GM10266 (cell line): Measurements from ENCODE around the gene MED16.
"Not testable (repeated sequence)": the region's sequence is repeated elsewhere in the genome, so short reads cannot be mapped to it uniquely, and the experiment has no call there.

Experiments
- DNase-seq: peaks from one replicate; pipeline ENCODE4 v3.0.0; 2012; ENCODE audit errors: extremely low spot score
- TF ChIP-seq, protein P1 (sequence below): IDR thresholded peaks from 2 replicates; pipeline ENCODE4 v1.5.1; 2012; ENCODE audit warnings: mild to moderate bottlenecking, low read depth; ENCODE audit not compliant: control insufficient read depth, insufficient read depth; ENCODE audit errors: missing control alignments

MED16 gene

DNA sequence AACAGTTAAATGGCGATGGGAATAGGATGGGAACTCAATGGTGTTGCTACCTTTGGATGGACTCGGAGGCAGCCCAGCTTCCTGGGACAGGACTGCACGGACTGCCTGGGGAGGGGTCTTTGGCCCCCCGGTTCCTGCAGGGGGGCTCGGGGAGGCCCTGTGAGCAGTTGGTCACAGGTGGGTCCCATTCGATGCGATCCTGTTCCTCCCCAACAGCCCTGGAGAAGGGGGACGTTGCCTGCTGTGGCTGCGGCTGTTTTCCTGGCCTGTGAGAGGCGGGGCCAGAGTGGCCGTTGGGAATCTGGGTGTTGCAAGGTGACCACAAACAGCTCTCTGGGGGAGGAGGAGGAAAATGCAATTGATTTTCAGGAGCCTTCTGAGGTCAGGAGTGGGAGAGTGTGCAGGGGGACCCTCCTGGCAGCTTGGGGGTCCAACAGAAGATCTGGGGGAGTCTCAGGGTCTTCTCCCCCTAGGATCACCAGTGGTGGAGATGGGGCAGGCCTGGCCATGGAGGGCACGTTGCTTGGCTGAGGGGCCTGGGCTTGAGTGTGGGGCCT, 69.3 kb downstream of the MED16 start:
- no peak for DNase-seq
- TF ChIP-seq, protein P1, sequence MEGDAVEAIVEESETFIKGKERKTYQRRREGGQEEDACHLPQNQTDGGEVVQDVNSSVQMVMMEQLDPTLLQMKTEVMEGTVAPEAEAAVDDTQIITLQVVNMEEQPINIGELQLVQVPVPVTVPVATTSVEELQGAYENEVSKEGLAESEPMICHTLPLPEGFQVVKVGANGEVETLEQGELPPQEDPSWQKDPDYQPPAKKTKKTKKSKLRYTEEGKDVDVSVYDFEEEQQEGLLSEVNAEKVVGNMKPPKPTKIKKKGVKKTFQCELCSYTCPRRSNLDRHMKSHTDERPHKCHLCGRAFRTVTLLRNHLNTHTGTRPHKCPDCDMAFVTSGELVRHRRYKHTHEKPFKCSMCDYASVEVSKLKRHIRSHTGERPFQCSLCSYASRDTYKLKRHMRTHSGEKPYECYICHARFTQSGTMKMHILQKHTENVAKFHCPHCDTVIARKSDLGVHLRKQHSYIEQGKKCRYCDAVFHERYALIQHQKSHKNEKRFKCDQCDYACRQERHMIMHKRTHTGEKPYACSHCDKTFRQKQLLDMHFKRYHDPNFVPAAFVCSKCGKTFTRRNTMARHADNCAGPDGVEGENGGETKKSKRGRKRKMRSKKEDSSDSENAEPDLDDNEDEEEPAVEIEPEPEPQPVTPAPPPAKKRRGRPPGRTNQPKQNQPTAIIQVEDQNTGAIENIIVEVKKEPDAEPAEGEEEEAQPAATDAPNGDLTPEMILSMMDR, result no peak

DNA sequence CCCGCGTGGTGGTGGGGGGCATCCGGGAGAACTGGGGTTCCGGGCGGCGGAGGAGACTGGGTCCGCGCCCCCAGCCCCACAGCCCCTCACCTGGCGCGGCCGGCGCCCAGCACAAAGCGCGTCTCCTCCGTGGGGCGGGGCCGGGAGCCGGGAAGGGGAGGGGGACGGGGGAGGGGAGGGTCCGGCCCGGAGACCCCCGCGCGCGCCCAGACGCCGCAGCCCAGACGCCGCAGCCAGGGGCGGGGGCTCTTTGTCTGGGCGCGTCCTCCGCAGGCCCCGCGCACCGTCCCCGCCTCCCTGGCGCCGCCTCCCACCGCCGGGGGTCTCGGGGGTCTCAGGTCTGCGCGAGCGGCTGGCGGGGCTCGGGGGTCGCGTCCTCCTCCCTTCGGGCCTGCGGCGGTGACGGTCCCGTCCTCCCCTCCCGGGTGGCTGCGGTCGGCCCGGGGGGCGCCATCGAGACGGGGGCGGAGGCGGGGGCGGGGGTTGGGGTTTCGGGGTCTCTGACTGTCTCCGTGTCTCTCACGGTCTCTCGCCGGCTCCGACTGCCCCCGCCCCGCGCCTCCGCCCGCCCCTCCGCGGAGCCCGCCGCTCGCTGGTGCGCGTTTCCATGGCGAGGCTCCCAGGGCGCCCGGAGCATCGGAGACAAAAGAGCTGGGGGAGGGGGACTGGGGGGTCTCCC, 71.0 kb downstream of the MED16 start, which contains the start of gene PLPPR3:
TSS of gene PLPPR3 (minus strand) at position 131 of the 679 bp plus-strand sequence. CDS start 396 bp downstream, outside the sequence.
- DNase-seq, result no peak
- TF ChIP-seq, protein P1, result no peak

DNA sequence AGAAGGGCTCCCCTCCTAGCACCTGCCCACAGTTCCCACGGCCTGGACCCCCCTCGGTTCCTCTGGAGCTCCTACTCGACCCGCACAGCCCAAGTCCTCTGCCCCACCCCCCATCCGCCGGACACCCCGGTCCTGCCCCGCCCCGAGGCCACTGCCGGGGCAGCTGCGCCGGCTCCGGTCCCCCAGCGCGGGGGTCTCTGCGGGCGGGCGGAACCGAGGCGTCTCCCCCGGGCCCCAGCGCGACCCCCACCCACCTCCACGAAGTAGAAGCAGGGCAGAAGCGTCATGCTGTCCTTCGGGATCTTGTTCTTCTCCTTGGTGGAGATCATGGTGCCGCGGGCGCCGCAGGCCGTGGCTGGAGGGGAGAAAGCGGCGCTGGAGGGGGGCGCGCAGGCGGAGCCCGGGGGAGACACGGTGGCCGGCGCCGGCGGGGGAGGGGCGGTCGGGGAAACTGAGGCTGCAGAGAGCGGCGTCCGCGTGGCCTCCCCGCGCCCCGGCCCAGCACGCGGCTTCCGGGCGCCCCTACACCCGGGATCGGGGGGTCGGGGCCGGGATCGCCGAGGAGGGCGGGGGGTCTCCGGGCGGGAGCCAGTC, 71.7 kb downstream of the MED16 start:
- TF ChIP-seq, protein P1, result no peak
- DNase-seq, result no peak

DNA sequence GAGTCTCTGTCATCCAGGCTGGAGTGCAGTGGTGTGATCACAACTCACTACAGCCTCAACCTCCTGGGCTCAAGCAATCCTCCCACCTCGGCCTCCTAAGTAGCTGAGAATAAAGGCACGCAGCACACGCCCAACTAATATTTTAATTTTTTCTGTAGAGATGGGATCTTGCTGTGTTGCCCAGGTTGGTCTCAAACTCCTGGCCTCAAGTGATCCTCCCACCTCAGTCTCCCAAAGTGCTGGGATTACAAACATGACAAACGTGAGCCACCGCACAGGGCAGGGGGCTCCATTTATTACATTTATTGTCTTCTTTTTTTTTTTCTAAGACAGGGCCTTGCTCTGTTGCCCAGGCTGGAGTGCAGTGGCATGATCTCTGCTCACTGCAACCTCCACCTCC, 72.8 kb downstream of the MED16 start:
- not testable (repeated sequence) for DNase-seq
